Astrocyte (in vitro differentiated cells and primary cell): ENCODE measurements around the gene GTPBP3.

Experiments
- CTCF ChIP-seq: IDR thresholded peaks from 2 replicates; pipeline ENCODE4 v1.5.1; 2011; ENCODE audit warnings: low read depth, mild to moderate bottlenecking, inconsistent platforms, low read length, moderate library complexity; ENCODE audit not compliant: insufficient read depth
- EZH2 ChIP-seq: IDR thresholded peaks from 2 replicates; pipeline ENCODE4 v1.6.1; 2012; ENCODE audit warnings: mild to moderate bottlenecking, low read length, inconsistent platforms; ENCODE audit not compliant: insufficient read depth

GRCh38 chr19:17334414-17335409 is 2.6 kb upstream of the GTPBP3 start, which contains the start of gene ANO8:
- TF ChIP-seq CTCF (no peak), EZH2 (no peak)
